GM18499 (cell line): ENCODE data around the gene FAXC.
"Not testable (repeated sequence)": the region's sequence is repeated elsewhere in the genome, so short reads cannot be mapped to it uniquely, and the experiment has no call there.

Source experiments
- ATAC-seq: cut with Tn5 transposase; IDR thresholded peaks from one replicate; pipeline ENCODE4 v1.9.1; 2021; ENCODE audit warnings: moderate number of reproducible peaks; ENCODE audit not compliant: insufficient read depth, unreplicated experiment

Gene FAXC

GRCh38 chr6:99289701-99290100, 59.8 kb downstream of the FAXC start:
- no peak for ATAC-seq

GRCh38 chr6:99288668-99289067, 60.8 kb downstream of the FAXC start:
- no peak for ATAC-seq

DNA sequence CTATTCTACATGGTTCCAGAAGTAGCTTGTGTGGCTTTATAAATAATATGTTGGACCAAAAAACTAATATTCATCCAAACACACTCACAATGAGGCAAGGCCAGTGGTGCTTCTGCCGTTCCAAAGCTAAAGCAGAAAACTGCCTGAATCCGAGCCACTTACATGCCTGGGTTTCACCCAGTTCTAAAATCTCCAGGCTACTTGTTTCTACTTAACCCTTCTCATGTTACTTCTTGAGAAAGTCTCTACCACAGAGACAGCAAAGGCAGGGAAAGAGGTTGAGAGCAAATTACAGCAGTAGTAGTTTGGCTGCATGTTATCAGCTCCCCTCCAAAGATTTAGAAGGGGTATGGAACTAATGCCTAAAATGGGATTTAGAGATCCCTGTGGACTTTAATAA, 62.0 kb downstream of the FAXC start:
- no peak for ATAC-seq

DNA sequence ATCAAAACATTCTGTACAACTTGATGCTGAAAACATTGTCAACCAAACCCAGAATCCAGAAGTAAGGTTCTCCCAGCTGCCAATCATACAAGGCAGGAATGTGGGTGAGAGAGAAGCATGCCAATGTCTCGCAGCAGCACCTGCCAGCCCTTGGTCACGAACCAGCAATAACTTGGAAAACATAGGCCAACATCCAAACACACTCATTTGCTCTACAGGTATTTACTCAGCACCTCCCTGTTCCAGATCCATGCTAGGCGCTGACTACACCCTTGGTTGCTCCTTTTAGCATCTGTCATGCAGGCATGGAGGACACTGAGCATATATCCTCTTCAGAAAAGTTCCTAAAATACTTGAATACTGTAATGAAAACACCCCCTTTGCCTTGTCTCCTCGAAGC, 63.6 kb downstream of the FAXC start:
- no peak for ATAC-seq

GRCh38 chr6:99282479-99283062, 66.9 kb downstream of the FAXC start:
- no peak for ATAC-seq

GRCh38 chr6:99276747-99277146, 72.7 kb downstream of the FAXC start:
- no peak for ATAC-seq

DNA sequence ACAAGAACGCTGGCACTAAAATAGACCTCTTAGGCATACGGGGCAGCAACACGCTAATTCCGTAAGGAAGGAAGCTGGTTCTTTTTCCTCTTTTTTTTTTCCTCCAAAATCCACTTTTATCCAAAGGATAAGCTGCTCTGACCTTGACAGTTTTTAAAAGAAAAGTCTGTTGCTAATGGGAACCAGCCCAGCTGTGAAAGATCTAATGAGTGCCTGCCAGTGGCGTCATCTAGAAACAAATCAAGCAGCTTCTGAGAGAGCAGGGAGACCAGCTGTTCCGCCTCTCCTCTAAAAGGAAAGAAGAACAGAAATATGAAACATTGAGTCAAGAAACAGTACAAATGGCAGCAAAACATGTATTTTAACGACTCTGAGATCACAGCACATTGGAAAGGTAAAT, 78.6 kb downstream of the FAXC start:
- ATAC-seq, result no peak

DNA sequence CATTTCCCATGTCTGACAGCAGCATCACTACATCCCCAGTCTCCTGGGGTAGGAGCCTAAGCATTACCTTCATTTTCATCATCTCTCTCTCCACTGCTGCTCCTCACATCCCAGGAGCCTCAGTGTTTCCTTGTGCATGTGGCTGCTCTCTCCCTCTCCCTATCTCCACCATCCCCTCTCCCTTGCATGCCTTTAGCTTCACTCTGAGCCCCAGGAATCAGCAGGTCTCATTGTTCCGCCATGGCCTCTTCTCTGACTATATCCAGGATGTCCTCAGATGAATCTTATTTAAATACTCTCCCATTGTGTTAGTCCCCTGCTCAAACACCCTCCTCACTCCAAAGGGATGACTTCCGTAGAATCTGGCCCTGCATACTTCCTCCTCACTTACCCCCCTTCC, 79.4 kb downstream of the FAXC start:
- no peak for ATAC-seq

DNA sequence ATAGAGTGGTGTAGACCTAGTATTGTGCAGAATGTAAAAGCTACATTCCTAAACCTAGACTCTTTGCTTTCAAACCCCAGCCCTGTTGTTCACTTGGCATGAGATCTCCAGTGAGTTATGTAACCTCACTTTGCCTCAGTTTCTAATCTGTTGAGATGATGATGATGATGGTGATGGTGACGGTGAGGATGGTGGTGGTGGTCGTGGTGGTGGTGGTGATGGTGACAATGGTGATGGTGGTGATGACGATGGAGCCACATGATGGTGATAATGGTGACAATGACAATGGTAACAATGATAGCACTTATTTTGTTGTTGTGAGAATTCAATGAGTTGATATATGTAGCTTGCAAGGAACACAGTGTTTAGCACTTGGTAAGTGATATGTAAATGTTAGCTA, 80.3 kb downstream of the FAXC start:
- no peak for ATAC-seq

DNA sequence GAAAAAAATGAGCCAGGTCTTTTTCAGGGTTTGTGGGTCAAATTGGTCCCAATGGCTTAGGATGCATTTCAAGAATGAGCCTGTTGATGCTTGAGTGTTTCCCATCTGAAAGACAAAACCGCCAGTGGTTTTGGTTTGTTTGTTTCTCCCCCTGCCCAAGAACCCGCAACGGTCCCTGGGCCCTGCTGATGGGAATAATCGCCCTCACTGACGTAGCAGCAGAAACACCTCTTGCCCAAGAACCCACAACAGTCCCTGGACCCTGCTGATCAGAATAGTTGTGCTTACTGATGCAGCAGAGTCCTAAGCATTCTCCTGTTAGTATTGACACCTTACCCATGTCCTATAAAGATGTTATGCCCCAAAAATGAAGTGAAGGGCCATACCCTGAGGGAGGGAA, 82.5 kb downstream of the FAXC start:
- ATAC-seq, result not testable (repeated sequence)

- ATAC-seq, result not testable (repeated sequence)
Observed at GRCh38 chr6:99265447-99265846, 84.0 kb downstream of the FAXC start.

DNA sequence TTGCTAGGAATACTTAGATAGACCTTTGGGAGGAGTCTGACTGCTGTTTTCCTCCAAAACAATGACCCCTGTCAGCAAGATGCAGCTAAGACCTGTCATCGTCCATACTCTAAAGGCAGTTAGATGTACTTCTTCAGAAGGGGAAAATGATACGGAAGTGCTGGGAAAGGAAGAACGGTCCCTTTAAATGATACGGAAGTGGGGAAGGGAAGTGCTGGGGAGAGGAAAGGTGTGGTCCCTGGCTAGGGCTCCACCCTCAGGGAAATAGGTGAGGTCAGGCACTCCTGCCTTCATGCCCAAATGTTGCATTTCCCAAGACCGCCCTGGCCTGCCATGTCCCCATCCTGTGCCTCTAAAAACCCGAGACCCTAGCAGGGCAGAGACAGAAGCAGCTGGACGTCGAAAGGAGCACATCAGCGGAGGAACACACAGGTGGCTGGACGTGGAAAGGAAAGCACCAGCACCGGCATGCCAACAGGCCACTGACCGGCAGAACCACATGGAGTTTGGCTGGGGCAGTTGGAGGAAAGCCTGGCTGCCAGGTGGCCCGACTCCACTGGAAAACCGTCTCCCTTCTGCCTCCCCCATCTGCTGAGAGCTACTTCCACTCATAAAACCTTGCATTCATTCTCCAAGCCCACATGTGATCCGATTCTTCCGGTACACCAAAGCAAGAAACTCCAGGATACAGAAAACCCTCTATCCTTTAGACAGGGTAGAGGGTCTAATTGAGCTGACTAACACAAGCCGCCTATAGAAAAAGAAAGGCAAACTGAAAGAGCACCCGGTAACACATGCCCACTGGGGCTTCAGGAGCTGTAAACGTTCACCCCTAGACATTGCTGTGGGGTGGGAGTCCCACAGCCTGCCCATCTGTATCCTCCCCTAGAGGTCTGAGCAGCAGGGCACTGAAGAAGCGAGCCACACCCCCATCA, 94.6 kb downstream of the FAXC start:
- ATAC-seq, result no peak

GRCh38 chr6:99253271-99253670, 96.2 kb downstream of the FAXC start:
- no peak for ATAC-seq

DNA sequence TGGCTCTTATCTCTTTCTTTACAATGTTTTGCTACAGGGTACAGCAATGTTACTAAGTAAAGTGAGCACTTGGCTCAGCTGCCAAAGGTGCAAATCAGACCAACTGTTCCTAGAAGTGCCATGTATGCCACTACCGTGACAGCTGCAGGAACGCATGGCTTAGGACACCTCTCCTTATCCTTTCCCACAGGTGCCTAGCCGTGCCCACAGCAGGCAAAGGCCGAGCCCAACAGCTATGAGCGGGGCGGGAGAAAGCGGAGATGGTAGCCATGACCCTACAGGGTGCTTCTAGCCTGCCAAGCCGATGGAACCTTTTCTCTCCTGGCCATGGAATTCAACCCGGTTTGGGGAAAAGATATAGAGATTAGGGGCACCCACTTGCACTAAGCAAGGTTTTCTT, 97.1 kb downstream of the FAXC start:
- no peak for ATAC-seq

DNA sequence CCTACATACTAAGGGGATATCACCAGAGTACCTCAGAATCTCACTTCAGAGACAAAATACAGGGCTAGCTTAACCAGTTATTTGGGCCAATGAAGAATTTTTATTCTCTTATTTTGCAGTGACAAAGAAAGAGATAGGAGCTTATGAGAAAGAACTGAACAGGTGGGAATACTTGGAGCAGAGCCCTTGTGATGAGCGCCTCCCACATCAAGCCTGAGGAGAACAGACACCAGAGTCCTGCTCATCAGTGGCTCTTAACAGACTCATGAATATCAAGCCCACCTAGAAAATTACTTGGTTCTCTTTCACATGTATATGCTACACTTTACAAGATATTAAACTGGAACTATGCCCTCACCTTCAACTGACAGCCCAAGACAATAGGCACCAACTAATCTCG, 99.0 kb downstream of the FAXC start:
- ATAC-seq, result no peak

DNA sequence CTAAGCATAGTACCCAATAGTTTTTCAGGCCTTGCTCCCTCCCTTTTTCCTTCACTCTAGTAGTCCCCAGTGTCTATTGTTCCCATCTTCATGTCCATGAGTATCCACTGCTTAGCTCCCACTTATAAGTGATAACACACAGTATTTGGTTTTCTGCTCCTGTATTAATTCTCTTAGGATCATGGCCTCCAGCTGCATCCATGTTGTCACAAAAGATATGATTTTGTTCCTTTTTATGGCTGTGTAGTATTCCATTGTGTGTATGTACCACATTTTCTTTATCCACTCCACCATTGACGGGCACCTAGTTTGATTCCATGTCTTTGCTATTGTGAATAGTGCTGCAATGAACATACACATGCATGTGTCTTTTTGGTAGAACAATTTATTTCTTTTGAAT, 102.9 kb downstream of the FAXC start:
- no peak for ATAC-seq

GRCh38 chr6:99241905-99242534, 107.5 kb downstream of the FAXC start:
- ATAC-seq, result no peak

GRCh38 chr6:99236010-99236409, 113.5 kb downstream of the FAXC start:
- ATAC-seq, result no peak

- no peak for ATAC-seq
Observed at GRCh38 chr6:99233219-99233618, 116.3 kb downstream of the FAXC start.

- ATAC-seq, result no peak
Observed at GRCh38 chr6:99232056-99232455, 117.4 kb downstream of the FAXC start.

- no peak for ATAC-seq
Observed at GRCh38 chr6:99225172-99225571, 124.3 kb downstream of the FAXC start.
